KMS-11 (cell line): ENCODE results near the gene SYNJ2BP.
"Not testable (repeated sequence)": the region's sequence is repeated elsewhere in the genome, so short reads cannot be mapped to it uniquely, and the experiment has no call there.

Source experiments
- H2AFZ ChIP-seq: fragments of 200-600 bp; sonication (generic); 2 replicates; pipeline ENCODE4 v1.6.1; 2016; ENCODE audit warnings: antibody characterized with exemption, mixed run types, low read depth
- H3K27ac ChIP-seq: fragments of 200-600 bp; sonication (generic); 2 replicates; pipeline ENCODE4 v1.6.1; 2016; ENCODE audit warnings: mild to moderate bottlenecking, mixed run types
- H3K27me3 ChIP-seq: fragments of 200-600 bp; sonication (generic); 2 replicates; pipeline ENCODE4 v1.6.1; 2017; ENCODE audit warnings: mild to moderate bottlenecking, low read depth, mixed run types, moderate library complexity; ENCODE audit not compliant: insufficient read depth
- H3K36me3 ChIP-seq: fragments of 200-600 bp; sonication (generic); 2 replicates; pipeline ENCODE4 v1.6.1; 2017; ENCODE audit warnings: mild to moderate bottlenecking, mixed run types; ENCODE audit not compliant: insufficient read depth
- H3K4me1 ChIP-seq: fragments of 200-600 bp; sonication (generic); 2 replicates; pipeline ENCODE4 v1.6.1; 2016; ENCODE audit warnings: mild to moderate bottlenecking, low read depth, mixed run types; ENCODE audit not compliant: poor library complexity, severe bottlenecking
- H3K4me2 ChIP-seq: fragments of 200-600 bp; sonication (generic); 2 replicates; pipeline ENCODE4 v1.7.0; 2016; ENCODE audit warnings: mild to moderate bottlenecking, mixed run types
- H3K4me3 ChIP-seq: fragments of 200-600 bp; sonication (generic); IDR thresholded peaks from 2 replicates; pipeline ENCODE4 v1.6.1; 2017; ENCODE audit warnings: low read depth, low read length, mixed read lengths; ENCODE audit not compliant: insufficient read depth
- H3K79me2 ChIP-seq: fragments of 200-600 bp; sonication (generic); 2 replicates; pipeline ENCODE4 v1.6.1; 2016; ENCODE audit warnings: low read depth, mixed run types; ENCODE audit not compliant: insufficient read depth
- H3K9ac ChIP-seq: fragments of 200-600 bp; sonication (generic); 2 replicates; pipeline ENCODE4 v1.6.1; 2016; ENCODE audit warnings: mild to moderate bottlenecking, mixed run types
- H4K20me1 ChIP-seq: fragments of 200-600 bp; sonication (generic); 2 replicates; pipeline ENCODE4 v1.6.1; 2016; ENCODE audit warnings: mild to moderate bottlenecking, mixed run types; ENCODE audit not compliant: insufficient read depth
- CTCF ChIP-seq: fragments of 200-600 bp; sonication (generic); conservative IDR thresholded peaks from 2 replicates; pipeline ENCODE4 v1.6.1; 2017; ENCODE audit warnings: low read depth, mild to moderate bottlenecking, antibody characterized with exemption, low read length, moderate library complexity, mixed read lengths

Gene SYNJ2BP

GRCh38 chr14:70422538-70422937 lies 5.6 kb upstream of the SYNJ2BP start:
- H3K9ac ChIP-seq: no peak overlapping the region
- no peak overlapping the region for H3K4me2 ChIP-seq
- no peaks in the 10 kb centered on the region for H3K4me1 ChIP-seq
- no peaks in the 10 kb centered on the region for H3K36me3 ChIP-seq
- no peak overlapping the region for H2AFZ ChIP-seq
- H3K27ac ChIP-seq: no peak overlapping the region
- no peaks in the 10 kb centered on the region for H4K20me1 ChIP-seq
- no peaks in the 10 kb centered on the region for H3K27me3 ChIP-seq
- no peak overlapping the region for H3K4me3 ChIP-seq
- no peaks in the 10 kb centered on the region for H3K79me2 ChIP-seq
- TF ChIP-seq CTCF: no peak

- H3K4me1 ChIP-seq, H4K20me1 ChIP-seq, H3K27me3 ChIP-seq, H2AFZ ChIP-seq, H3K4me3 ChIP-seq, H3K36me3 ChIP-seq, H3K79me2 ChIP-seq, H3K4me2 ChIP-seq, H3K27ac ChIP-seq, H3K9ac ChIP-seq: not testable (repeated sequence)
Observed at GRCh38 chr14:70419270-70419931, 2.5 kb upstream of the SYNJ2BP start.

GRCh38 chr14:70416338-70416724 lies 559 bp downstream of the SYNJ2BP start:
- Histone ChIP-seq H3K4me2 (peak overlapping the region; percentile 45; the same call in 1 of the 2 replicates), H3K79me2 (no peaks in the 10 kb centered on the region), H3K27ac (no peak overlapping the region), H4K20me1 (no peaks in the 10 kb centered on the region), H3K4me3 (no peak overlapping the region), H3K4me1 (no peaks in the 10 kb centered on the region), H2AFZ (peak overlapping the region; percentile 50; the same call in 1 of the 2 replicates), H3K9ac (peak overlapping the region; percentile 12; the same call in 1 of the 2 replicates), H3K27me3 (no peaks in the 10 kb centered on the region), H3K36me3 (no peaks in the 10 kb centered on the region)
- no peak for TF ChIP-seq CTCF

- H3K79me2 ChIP-seq: no peaks in the 10 kb centered on the region
- no peak overlapping the region for H3K27ac ChIP-seq
- H4K20me1 ChIP-seq: no peaks in the 10 kb centered on the region
- TF ChIP-seq CTCF: no peak
- no peak overlapping the region for H3K4me2 ChIP-seq
- no peaks in the 10 kb centered on the region for H3K27me3 ChIP-seq
- no peak overlapping the region for H3K4me3 ChIP-seq
- H3K4me1 ChIP-seq: no peaks in the 10 kb centered on the region
- no peaks in the 10 kb centered on the region for H3K36me3 ChIP-seq
- no peak overlapping the region for H3K9ac ChIP-seq
- no peak overlapping the region for H2AFZ ChIP-seq
Observed at GRCh38 chr14:70415788-70416187, 1.1 kb downstream of the SYNJ2BP start.

GRCh38 chr14:70407621-70408020 lies 9.3 kb downstream of the SYNJ2BP start:
- Histone ChIP-seq H3K4me3 (no peak overlapping the region), H3K27me3 (no peaks in the 10 kb centered on the region), H3K79me2 (no peaks in the 10 kb centered on the region), H3K27ac (no peak overlapping the region), H4K20me1 (no peaks in the 10 kb centered on the region), H3K36me3 (no peaks in the 10 kb centered on the region), H3K4me2 (no peak overlapping the region), H3K9ac (no peak overlapping the region), H3K4me1 (no peaks in the 10 kb centered on the region), H2AFZ (no peak overlapping the region)
- no peak for TF ChIP-seq CTCF

GRCh38 chr14:70406216-70406615 lies 10.7 kb downstream of the SYNJ2BP start:
- H3K27ac ChIP-seq, H3K4me1 ChIP-seq, H3K9ac ChIP-seq, H4K20me1 ChIP-seq, H3K79me2 ChIP-seq, H2AFZ ChIP-seq, H3K4me3 ChIP-seq, H3K36me3 ChIP-seq, H3K4me2 ChIP-seq, H3K27me3 ChIP-seq: not testable (repeated sequence)

- not testable (repeated sequence) for H3K27me3 ChIP-seq, H3K4me2 ChIP-seq, H3K79me2 ChIP-seq, H2AFZ ChIP-seq, H3K4me1 ChIP-seq, H3K9ac ChIP-seq, H3K4me3 ChIP-seq, H3K36me3 ChIP-seq, H4K20me1 ChIP-seq, H3K27ac ChIP-seq
Observed at GRCh38 chr14:70403335-70403734, 13.6 kb downstream of the SYNJ2BP start.
